ENCODE results near the gene WIPF1.
"Not testable (repeated sequence)": the region's sequence is repeated elsewhere in the genome, so short reads cannot be mapped to it uniquely, and the experiment has no call there.

The WIPF1 gene

GRCh38 chr2:174569678-174570077 is 27.9 kb downstream of the WIPF1 start:
- DNase-seq: no peak

GRCh38 chr2:174568425-174568824 is 29.2 kb downstream of the WIPF1 start:
- DNase-seq: no peak

GRCh38 chr2:174566871-174567270 is 30.7 kb downstream of the WIPF1 start:
- DNase-seq: no peak

- no peak for DNase-seq
Observed at GRCh38 chr2:174563530-174564282, 33.9 kb downstream of the WIPF1 start.

- DNase-seq: no peak
Observed at GRCh38 chr2:174561972-174562370, 35.6 kb downstream of the WIPF1 start.

- no peak for DNase-seq
Observed at GRCh38 chr2:174561283-174561971, 36.2 kb downstream of the WIPF1 start.

- no peak for DNase-seq
Observed at GRCh38 chr2:174560737-174561136, 36.9 kb downstream of the WIPF1 start.

GRCh38 chr2:174555998-174556397 is 41.6 kb downstream of the WIPF1 start:
- no peak for DNase-seq

- no peak for DNase-seq
Observed at GRCh38 chr2:174554529-174555150, 43.0 kb downstream of the WIPF1 start.

- DNase-seq: no peak
Observed at GRCh38 chr2:174553811-174554493, 43.7 kb downstream of the WIPF1 start.

GRCh38 chr2:174552880-174553279 is 44.7 kb downstream of the WIPF1 start:
- DNase-seq: peak; percentile 36

GRCh38 chr2:174551697-174552096 is 45.9 kb downstream of the WIPF1 start:
- DNase-seq: no peak

- not testable (repeated sequence) for DNase-seq
Observed at GRCh38 chr2:174548646-174549045, 49.0 kb downstream of the WIPF1 start.

GRCh38 chr2:174548021-174548420 is 49.6 kb downstream of the WIPF1 start:
- not testable (repeated sequence) for DNase-seq

- peak; percentile 50 for DNase-seq
Observed at GRCh38 chr2:174546519-174547506, 50.8 kb downstream of the WIPF1 start.

GRCh38 chr2:174545240-174545639 is 52.4 kb downstream of the WIPF1 start:
- DNase-seq: no peak

- DNase-seq: no peak
Observed at GRCh38 chr2:174544802-174545201, 52.8 kb downstream of the WIPF1 start.

GRCh38 chr2:174544156-174544555 is 53.4 kb downstream of the WIPF1 start:
- no peak for DNase-seq

GRCh38 chr2:174540893-174541292 is 56.7 kb downstream of the WIPF1 start:
- DNase-seq: no peak

GRCh38 chr2:174535757-174536703 is 61.6 kb downstream of the WIPF1 start:
- DNase-seq: no peak

- DNase-seq: no peak
Observed at GRCh38 chr2:174535083-174535482, 62.5 kb downstream of the WIPF1 start.
